D341Med (cell line): Measurements from ENCODE around the gene TNFRSF21.
"Not testable (repeated sequence)": the region's sequence is repeated elsewhere in the genome, so short reads cannot be mapped to it uniquely, and the experiment has no call there.

ENCODE experiments used
- DNase-seq: peaks from one replicate; pipeline ENCODE4 v3.0.0; 2012; ENCODE audit warnings: low spot score

The TNFRSF21 gene

DNA sequence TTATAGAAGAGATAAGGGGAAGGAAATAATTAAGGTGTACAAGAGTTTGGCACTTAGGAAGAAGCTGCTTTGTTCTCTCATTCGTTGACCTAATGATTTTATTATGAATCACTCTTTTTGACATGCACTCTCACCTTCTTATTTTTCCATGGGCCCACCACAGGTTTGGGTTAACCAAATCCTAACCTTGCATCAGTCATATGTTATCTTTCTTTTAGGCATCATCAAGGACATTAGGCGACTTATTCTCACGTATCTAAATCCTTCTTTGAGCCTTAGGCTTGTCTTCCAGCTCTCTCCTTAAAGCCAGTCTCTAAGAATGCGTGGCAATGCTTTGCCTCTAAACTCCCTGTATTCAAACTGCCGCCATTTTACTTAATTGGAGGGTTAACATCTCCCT lies 58.3 kb downstream of the TNFRSF21 start:
- no peak for DNase-seq

DNA sequence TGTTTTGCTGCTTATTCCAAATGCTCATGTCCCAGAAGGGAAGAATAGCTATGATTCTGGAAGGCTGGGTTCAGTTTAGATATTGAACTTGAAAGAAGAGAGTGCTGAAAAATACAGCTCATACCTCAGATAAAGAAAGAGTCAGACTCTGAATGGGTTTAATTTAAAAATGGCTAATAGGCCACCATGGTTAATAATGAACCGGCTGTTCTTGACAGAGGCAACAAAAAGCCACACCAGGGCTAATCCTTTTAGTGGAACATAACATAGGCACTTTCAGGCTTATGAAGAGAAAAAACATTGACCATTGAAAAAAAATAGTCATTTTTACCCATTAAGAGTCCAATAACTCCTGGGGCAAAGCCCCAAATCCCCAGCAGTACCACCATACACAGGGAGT lies 59.4 kb downstream of the TNFRSF21 start:
- DNase-seq = no peak

- no peak for DNase-seq
Observed at GRCh38 chr6:47248446-47248845, 61.3 kb downstream of the TNFRSF21 start.

DNA sequence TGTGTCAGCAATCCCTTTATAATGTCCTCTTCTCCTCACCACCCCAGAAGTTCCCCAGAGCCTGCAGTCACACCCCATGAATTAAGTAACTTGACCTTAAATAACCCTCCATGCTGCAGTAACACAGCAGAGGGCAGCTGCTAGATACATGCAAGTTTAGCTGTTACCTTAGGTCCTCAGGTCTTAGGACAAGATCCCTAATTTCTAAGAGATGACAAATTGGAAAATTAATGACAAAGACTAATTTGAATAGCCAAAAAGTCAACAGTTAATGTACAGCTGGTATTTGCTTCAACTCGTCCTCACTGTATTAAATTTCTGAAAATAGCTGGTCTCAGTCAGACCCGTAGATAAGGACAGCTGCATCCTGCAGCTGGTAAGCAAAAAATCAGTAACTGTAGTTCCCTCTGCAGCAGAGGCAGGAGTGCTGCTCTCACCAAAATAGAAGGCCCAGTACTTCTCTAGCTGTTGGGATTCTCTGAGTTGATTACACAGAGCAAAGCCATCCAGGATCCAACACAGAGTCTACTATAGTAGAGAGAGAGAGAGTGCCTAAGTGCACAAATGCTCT lies 62.4 kb downstream of the TNFRSF21 start:
- DNase-seq = no peak

DNA sequence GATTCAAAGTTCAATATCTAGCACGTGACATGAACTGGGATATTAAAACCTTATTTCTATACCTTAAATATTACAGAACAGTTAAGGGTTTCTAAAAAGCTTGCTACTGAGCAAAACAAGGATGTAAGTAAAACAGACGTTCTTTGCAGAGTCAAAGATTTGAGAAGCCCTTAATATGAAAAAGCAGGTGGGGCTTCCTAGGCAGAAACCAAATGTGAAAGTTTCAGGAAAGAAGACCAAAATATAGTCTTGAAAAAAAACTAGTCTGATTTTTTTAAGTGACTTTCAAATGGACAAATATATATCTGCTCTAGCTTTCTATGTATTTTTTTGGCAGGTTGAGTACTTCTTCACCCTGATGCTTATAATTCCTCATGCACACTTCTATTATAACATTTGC lies 63.2 kb downstream of the TNFRSF21 start:
- DNase-seq = no peak

DNA sequence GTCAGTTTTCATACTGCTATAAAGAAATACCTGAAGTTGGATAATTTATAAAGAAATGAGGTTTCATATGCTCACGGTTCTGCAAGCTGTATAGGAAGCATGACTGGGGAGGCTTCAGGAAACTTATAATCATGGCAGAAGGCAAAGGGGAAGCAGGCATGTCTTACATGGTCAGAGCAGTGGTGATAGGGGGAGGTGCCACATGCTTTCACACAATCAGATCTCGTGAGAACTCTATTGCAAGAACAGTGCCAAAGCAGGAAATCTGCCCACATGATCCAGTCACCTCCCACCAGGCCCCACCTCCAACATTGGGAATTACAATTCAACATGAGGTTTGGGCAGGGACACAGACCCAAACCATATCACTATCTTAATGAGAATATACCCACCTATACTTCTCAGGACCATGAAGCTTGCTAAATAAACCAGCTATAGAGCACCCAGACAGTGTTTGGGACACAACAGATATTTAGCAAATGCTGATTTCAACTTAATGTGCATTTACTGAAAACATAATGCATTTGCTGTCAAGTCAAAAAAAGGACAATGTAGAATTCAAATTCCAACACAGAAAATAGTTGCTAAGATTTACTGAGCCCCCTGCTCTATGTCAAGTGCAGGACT lies 63.8 kb downstream of the TNFRSF21 start:
- no peak for DNase-seq

- peak; percentile 74 for DNase-seq
Observed at GRCh38 chr6:47242483-47243386, 67.0 kb downstream of the TNFRSF21 start.

- no peak for DNase-seq
Observed at GRCh38 chr6:47241742-47242482, 67.8 kb downstream of the TNFRSF21 start.

- no peak for DNase-seq
Observed at GRCh38 chr6:47240277-47240890, 69.3 kb downstream of the TNFRSF21 start.

DNA sequence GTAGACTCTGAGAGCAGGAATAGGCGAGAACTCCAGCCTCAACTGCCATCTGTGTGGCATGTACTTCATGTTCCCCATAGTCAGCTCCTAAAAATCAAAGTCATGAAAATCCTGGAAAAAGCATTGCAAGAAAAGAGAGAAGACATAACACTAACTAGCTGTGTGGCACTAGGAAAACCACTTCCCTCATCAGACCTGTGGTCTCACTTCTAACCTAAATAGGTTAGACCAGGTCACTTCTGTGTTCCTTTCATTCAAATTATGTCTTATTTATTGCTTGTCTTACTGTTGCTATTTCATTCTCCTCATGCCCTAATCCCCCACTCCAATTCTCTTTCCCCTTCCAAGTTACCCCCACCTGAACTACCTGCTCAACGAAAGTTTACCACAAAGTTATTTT lies 70.2 kb downstream of the TNFRSF21 start:
- no peak for DNase-seq

DNA sequence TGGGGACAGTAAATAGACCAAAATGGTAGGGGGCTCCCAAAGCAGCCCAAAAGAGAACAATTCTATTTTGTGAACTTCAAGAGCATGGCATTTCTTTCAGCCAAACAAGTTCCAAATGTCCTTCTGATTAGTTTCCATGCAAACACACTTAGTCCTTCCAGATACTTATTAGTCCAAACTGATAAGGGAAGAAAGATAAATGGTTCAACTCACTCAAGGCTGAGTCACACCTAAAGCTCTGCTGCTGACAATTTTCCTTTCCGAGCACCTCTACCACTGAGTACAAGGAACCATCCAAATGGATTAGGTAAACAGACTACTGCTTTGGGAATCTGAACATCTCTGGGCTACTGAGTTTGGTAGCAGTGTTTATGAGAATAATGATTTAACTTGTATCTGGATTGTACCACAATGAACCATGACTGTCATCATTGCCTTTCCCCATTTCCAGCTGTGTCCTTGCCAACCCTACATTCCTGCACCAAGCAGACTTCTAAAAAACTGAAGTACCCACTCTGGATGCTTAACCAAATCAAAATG lies 71.2 kb downstream of the TNFRSF21 start:
- no peak for DNase-seq

GRCh38 chr6:47237196-47237595 lies 72.5 kb downstream of the TNFRSF21 start:
- no peak for DNase-seq

- no peak for DNase-seq
Observed at GRCh38 chr6:47235964-47236760, 73.5 kb downstream of the TNFRSF21 start.

DNA sequence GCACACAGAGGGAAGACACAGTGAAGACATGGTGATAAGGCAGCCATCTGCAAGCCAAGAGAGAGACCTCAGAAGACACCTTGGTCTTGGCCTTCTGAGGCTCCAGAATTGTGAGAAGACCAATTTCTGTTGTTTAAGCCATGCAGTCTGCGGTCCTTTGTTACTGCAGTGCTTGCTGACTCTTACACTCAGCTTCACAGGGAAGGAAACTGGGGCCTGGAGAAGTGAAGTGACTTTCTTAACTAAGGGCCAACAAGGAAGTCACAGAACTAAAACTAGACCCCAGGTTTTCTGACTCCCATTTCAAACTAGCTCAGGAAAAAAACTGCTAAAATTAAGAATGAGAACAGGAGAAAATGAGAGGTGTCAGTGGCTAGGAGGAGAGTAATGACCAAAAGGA lies 74.3 kb downstream of the TNFRSF21 start:
- no peak for DNase-seq

DNA sequence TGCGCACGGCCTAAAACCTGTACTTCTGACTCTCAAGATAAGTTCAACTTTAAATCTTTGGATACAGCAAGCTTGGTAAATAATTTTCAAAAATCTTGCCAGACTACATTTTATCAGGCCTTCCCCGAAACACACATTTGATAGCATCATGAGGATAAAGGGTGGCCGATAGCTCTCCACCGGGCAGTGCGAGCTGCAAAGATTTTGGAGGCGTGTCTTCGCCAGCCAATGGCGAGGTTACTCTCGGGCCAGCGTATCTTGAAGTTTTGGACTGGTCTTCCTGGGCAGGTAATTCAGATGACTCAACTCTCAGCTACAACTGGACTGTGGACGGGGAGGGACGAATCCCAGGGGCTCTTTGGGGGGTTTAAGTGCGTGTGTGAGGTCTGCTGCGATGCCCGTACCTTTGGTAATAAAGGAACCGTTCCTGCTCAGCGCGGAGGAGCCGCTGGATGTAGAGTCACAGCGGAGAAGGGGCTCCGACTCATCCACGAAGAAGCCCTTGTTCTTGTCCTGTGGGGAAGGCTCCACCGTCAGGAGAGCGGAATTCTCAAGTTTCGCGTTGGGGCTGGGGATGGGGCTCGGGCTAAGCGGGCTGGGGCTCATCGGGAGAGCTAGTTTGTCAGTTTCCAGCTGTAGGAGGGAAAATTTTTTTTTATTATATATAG lies 75.3 kb downstream of the TNFRSF21 start:
- no peak for DNase-seq

GRCh38 chr6:47231151-47231550 lies 78.6 kb downstream of the TNFRSF21 start:
- DNase-seq = no peak

- DNase-seq = no peak
Observed at GRCh38 chr6:47230579-47230978, 79.1 kb downstream of the TNFRSF21 start.

DNA sequence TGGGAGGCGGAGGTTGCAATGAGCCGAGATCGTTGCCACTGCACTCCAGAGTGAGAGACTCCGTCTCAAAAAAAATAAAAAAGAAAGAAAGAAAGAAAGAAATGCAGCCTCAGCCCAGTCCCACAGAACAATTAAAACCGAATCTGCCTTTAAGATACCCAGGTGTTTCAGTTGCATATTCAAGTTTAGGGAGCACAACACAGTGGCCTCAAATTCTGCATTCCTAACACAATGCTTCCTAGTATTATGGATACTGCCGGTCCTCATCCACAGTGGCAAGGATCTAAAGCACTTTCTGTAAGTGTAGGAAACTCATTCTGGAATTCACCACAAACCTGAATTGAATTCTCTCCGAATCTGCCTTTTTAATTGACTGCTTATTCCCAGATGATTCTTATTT lies 80.5 kb downstream of the TNFRSF21 start:
- no peak for DNase-seq

- not testable (repeated sequence) for DNase-seq
Observed at GRCh38 chr6:47228093-47228492, 81.6 kb downstream of the TNFRSF21 start.

GRCh38 chr6:47223251-47223650 lies 86.5 kb downstream of the TNFRSF21 start:
- DNase-seq = not testable (repeated sequence)
